Panc1 (cell line): ENCODE measurements around the gene BRD2. TPM values are rescaled to one million over a fixed set of nuclear protein-coding genes. Genes with fewer than 3 reads are reported as not detected.
"Not testable (repeated sequence)": the region's sequence is repeated elsewhere in the genome, so short reads cannot be mapped to it uniquely, and the experiment has no call there.

Experiments used
- ATAC-seq: fragments of 200-7000 bp; cut with Tn5 transposase; 2 replicates; pipeline ENCODE4 v1.9.1; 2020; ENCODE audit warnings: mild to moderate bottlenecking, moderate library complexity
- BruUV-seq: library from RNA; stranded (reverse); fragments of 400-500 nt; replicated peaks from 2 replicates; lab custom pipeline; 2021; lab: Mats Ljungman, UMichigan
- CTCF ChIA-PET: fragments of 300-600 bp; sonication (Branson Sonifier 250); formaldehyde crosslinking; loops from one replicate; lab custom pipeline; 2022; ENCODE audit warnings: antibody characterized with exemption; lab: Charles Lee
- POLR2A ChIA-PET: fragments of 300-600 bp; sonication (Branson Sonifier 250); formaldehyde crosslinking; loops from one replicate; lab custom pipeline; 2022; ENCODE audit warnings: antibody characterized with exemption; lab: Charles Lee
- DNase-seq: peaks from one replicate; pipeline ENCODE4 v3.0.0-alpha.2; 2010; ENCODE audit warnings: low read depth, low spot score
- H3K27ac ChIP-seq: 2 replicates; pipeline ENCODE4 v1.5.1; 2011; ENCODE audit warnings: mild to moderate bottlenecking, low read length, inconsistent platforms
- H3K27me3 ChIP-seq: fragments of 200-500 bp; sonication (Bioruptor generic); 2 replicates; pipeline ENCODE4 v1.6.0; 2014; ENCODE audit warnings: low read length, inconsistent platforms; ENCODE audit not compliant: control insufficient read depth, insufficient read depth
- H3K36me3 ChIP-seq: fragments of 200-500 bp; sonication (Bioruptor generic); 2 replicates; pipeline ENCODE4 v1.5.1; 2014; ENCODE audit warnings: inconsistent platforms, mild to moderate bottlenecking, low read length, moderate library complexity; ENCODE audit not compliant: control insufficient read depth, insufficient read depth
- H3K4me1 ChIP-seq: 2 replicates; pipeline ENCODE4 v1.5.1; 2011; ENCODE audit warnings: inconsistent platforms, mild to moderate bottlenecking, low read length, moderate library complexity; ENCODE audit not compliant: control insufficient read depth, insufficient read depth
- H3K4me3 ChIP-seq, 2 experiments: 2 replicates each; pipeline ENCODE4 v1.5.1; 2011 to 2012; ENCODE audit warnings: low read depth in 2 of 2, low read length in 2 of 2, mild to moderate bottlenecking in 2 of 2, inconsistent platforms in 1 of 2, moderate library complexity in 1 of 2
- H3K9me3 ChIP-seq: fragments of 200-500 bp; sonication (Bioruptor generic); 2 replicates; pipeline ENCODE4 v1.5.1; 2014; ENCODE audit warnings: low read depth, mild to moderate bottlenecking, inconsistent platforms, low read length, moderate library complexity; ENCODE audit not compliant: control insufficient read depth, insufficient read depth
- POLR2AphosphoS5 ChIP-seq: IDR thresholded peaks from 2 replicates; pipeline ENCODE4 v1.6.1; 2012; ENCODE audit warnings: mild to moderate bottlenecking, low read depth, low read length, moderate library complexity
- TCF7L2 ChIP-seq: IDR thresholded peaks from 2 replicates; pipeline ENCODE4 v1.6.1; 2011; ENCODE audit warnings: mild to moderate bottlenecking, low read depth, low read length, inconsistent platforms
- in situ Hi-C: cut with HindIII; loops from 2 replicates; pipeline ENCODE4 v1.10.0; 2016; ENCODE audit warnings: low sequenced_read_pairs, low pct_unique_long_range_greater_than_20kb
- intact Hi-C: fragments of 100-400 bp; cut with micrococcal nuclease; formaldehyde crosslinking; loops from one replicate; pipeline ENCODE4 v1.10.0; 2022; ENCODE audit not compliant: unreplicated experiment
- total RNA-seq: library from RNA; stranded (reverse); gene quantifications from one replicate; pipeline ENCODE4 v1.2.1, GENCODE V29; 2021; ENCODE audit not compliant: unreplicated experiment
- TF ChIP-seq, protein P1 (sequence below): fragments of 450-650 bp; IDR thresholded peaks from 2 replicates; pipeline ENCODE4 v1.5.1; 2017; ENCODE audit warnings: mild to moderate bottlenecking
- TF ChIP-seq, protein P2 (sequence below), 2 experiments: IDR thresholded peaks; 2 replicates each; pipeline ENCODE4 v1.6.1; 2011 to 2012; ENCODE audit warnings: low read depth in 2 of 2, control low read depth in 1 of 2, low read length in 1 of 2, mild to moderate bottlenecking in 1 of 2, moderate library complexity in 1 of 2; ENCODE audit not compliant: insufficient read depth in 1 of 2

BRD2 gene
- total RNA-seq, 1 experiment from 2014 or later: 209 TPM

DNA sequence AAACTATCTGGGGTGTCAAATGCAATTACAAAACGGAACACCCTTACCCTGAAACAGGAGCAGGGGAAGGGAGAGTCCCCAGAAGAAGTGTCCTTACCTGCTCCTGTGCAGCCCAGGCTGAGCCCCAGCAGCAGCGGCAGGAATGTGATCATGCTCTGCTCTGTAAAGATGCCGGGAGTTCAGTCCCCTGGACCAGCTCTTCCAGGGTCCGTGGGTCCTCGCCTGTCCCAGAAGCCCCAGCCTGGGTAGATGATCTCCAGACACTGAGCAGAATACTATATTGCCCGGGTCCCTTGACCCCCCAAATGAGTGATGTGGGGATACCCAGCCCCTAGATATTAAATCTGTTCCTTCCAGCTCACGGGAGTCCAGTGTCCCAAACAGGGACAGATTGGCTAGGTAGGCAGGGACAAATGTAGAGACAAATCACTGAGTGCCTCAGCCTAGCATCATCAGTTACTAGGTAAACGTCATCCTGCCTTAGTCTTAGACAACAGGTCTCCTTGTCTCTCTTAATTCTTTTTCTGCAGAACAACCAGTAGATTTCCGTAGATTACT lies 27.7 kb upstream of the BRD2 start, which contains the start of gene HLA-DMB:
Gene HLA-DMB, minus strand, starts transcription at position 373 of the 558 bp plus-strand sequence. Its CDS starts 221 bp downstream, at position 152.
- no peak for TF ChIP-seq POLR2AphosphoS5
- TF ChIP-seq, protein P1, sequence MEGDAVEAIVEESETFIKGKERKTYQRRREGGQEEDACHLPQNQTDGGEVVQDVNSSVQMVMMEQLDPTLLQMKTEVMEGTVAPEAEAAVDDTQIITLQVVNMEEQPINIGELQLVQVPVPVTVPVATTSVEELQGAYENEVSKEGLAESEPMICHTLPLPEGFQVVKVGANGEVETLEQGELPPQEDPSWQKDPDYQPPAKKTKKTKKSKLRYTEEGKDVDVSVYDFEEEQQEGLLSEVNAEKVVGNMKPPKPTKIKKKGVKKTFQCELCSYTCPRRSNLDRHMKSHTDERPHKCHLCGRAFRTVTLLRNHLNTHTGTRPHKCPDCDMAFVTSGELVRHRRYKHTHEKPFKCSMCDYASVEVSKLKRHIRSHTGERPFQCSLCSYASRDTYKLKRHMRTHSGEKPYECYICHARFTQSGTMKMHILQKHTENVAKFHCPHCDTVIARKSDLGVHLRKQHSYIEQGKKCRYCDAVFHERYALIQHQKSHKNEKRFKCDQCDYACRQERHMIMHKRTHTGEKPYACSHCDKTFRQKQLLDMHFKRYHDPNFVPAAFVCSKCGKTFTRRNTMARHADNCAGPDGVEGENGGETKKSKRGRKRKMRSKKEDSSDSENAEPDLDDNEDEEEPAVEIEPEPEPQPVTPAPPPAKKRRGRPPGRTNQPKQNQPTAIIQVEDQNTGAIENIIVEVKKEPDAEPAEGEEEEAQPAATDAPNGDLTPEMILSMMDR: no peak
- no peak for TF ChIP-seq TCF7L2
- CTCF ChIA-PET: interaction anchor here (0.8 to 1.6 kb wide), 2 partner anchors 13 to 44 kb away, joined by 3 to 4 read pairs; partner anchors contain the start of gene HLA-DMA
- intact Hi-C loops: no loop called here
- POLR2A ChIA-PET: interaction anchor here (0.6 kb wide), 1 partner anchor 85 kb away, joined by 7 read pairs; no protein-coding TSS in a partner anchor
- BruUV-seq: no TSS peak
- no peaks in the 10 kb centered on the region for H3K4me1 ChIP-seq
- ATAC-seq (peak; percentile 99), DNase-seq (peak; percentile 76)
- in situ Hi-C loops: no loop called here
- H3K4me3 ChIP-seq: peak within 1 kb of the TSS; percentile 31 to 48
- H3K36me3 ChIP-seq: no peaks in the 10 kb centered on the region
- H3K27me3 ChIP-seq: no peaks in the 10 kb centered on the region; the same call in 1 of the 2 replicates
- no peaks in the 10 kb centered on the region for H3K9me3 ChIP-seq
- no peak within 1 kb of the TSS for H3K27ac ChIP-seq

DNA sequence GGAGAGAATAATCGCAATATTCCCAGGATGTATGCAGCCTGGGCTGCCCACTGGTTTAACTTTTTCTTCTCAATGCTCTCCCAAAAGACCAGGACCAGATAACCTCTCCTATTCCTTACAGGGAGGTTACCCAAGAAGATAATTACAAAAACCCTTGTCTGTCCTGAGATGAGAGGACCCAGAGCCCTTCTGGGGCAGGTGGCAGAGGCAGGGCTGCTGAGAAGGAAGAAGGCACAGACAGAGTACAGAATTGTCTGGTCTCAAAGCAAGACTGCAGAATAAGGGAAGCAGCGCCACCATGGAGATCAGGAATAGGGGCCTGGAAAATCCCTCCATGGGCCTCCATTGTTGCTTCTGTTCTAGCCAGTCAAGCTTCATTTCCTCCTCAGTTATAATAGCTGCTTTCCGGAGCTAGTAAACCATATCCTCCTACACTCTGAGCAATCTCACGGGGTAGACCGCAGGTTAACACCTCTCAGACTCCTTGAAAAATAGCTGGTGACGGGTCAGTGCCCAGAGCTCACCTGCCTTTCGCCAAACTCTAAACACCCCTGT lies 27.1 kb upstream of the BRD2 start:
- in situ Hi-C loops: no loop called here
- POLR2A ChIA-PET: no interaction called here
- no peaks in the 10 kb centered on the region for H3K4me1 ChIP-seq
- BruUV-seq: no TSS peak
- TF ChIP-seq POLR2AphosphoS5: no peak
- TF ChIP-seq, protein P2, sequence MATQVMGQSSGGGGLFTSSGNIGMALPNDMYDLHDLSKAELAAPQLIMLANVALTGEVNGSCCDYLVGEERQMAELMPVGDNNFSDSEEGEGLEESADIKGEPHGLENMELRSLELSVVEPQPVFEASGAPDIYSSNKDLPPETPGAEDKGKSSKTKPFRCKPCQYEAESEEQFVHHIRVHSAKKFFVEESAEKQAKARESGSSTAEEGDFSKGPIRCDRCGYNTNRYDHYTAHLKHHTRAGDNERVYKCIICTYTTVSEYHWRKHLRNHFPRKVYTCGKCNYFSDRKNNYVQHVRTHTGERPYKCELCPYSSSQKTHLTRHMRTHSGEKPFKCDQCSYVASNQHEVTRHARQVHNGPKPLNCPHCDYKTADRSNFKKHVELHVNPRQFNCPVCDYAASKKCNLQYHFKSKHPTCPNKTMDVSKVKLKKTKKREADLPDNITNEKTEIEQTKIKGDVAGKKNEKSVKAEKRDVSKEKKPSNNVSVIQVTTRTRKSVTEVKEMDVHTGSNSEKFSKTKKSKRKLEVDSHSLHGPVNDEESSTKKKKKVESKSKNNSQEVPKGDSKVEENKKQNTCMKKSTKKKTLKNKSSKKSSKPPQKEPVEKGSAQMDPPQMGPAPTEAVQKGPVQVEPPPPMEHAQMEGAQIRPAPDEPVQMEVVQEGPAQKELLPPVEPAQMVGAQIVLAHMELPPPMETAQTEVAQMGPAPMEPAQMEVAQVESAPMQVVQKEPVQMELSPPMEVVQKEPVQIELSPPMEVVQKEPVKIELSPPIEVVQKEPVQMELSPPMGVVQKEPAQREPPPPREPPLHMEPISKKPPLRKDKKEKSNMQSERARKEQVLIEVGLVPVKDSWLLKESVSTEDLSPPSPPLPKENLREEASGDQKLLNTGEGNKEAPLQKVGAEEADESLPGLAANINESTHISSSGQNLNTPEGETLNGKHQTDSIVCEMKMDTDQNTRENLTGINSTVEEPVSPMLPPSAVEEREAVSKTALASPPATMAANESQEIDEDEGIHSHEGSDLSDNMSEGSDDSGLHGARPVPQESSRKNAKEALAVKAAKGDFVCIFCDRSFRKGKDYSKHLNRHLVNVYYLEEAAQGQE (IDR thresholded peaks at IDR 0.05; ENCODE audit: insufficient read depth in 1 of 2, low read depth in 2 of 2, low read length in 1 of 2): no peak
- TF ChIP-seq TCF7L2: no peak
- H3K9me3 ChIP-seq: no peaks in the 10 kb centered on the region
- CTCF ChIA-PET: interaction anchor here (0.9 to 1.6 kb wide), 2 partner anchors 43 to 73 kb away, joined by 3 read pairs; no protein-coding TSS in a partner anchor
- no peaks in the 10 kb centered on the region for H3K36me3 ChIP-seq
- intact Hi-C loops: no loop called here
- H3K4me3 ChIP-seq: no peak overlapping the region; a peak in 1 of 4 replicates
- no peak overlapping the region for H3K27ac ChIP-seq
- DNase-seq: no peak
- H3K27me3 ChIP-seq: no peaks in the 10 kb centered on the region; the same call in 1 of the 2 replicates
- ATAC-seq: peak; percentile 39

DNA sequence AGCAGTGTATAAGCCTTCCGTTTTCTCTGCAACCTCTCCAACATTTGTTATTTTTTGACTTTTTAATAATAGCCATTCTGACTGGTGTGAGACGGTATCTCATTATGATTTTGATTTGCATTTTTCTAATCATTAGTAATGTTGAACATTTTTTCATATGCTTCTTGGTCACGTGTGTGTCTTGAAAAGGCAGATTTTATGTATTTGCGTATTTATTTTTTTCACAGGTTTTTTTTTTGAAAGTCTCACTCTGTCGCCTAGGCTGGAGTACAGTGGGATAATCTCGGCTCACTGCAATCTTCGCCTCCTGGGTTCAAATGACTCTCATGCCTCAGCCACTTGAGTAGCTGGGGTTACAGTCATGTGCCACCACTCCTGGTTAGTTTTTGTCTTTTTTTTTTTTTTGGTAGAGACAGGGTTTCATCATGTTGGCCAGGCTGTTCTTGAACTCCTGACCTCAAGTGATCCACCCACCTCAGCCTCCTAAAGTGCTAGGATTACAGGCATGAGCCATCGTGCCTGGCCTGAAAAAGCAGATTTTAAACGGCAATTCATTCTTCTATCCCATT lies 25.8 kb upstream of the BRD2 start:
- H3K4me1 ChIP-seq, H3K4me3 ChIP-seq, H3K27ac ChIP-seq, DNase-seq, in situ Hi-C loops, H3K9me3 ChIP-seq, intact Hi-C loops, ATAC-seq, BruUV-seq, H3K27me3 ChIP-seq, H3K36me3 ChIP-seq: not testable (repeated sequence)
- ChIA-PET CTCF (interaction anchor here (1.0 to 1.6 kb wide), 3 partner anchors 11 to 42 kb away, joined by 3 to 4 read pairs (median 3); no protein-coding TSS in a partner anchor), POLR2A (interaction anchor here (0.9 kb wide), 1 partner anchor 85 kb away, joined by 3 read pairs; no protein-coding TSS in a partner anchor)
